Chondrocyte (in vitro differentiated cells): Measurements from ENCODE around the gene RINT1. TPM values are rescaled to one million over a fixed set of nuclear protein-coding genes. Genes with fewer than 3 reads are reported as not detected.
"Not testable (repeated sequence)": the region's sequence is repeated elsewhere in the genome, so short reads cannot be mapped to it uniquely, and the experiment has no call there.

Experiments
- DNase-seq: peaks from one replicate; pipeline ENCODE4 v3.0.0; 2021; ENCODE audit warnings: mixed read lengths, low spot score
- H3K27ac Mint-ChIP-seq: one replicate; pipeline ENCODE4 v1.8.0; 2021; ENCODE audit warnings: mild to moderate bottlenecking, moderate library complexity, mixed read lengths; ENCODE audit not compliant: unreplicated experiment
- H3K27me3 Mint-ChIP-seq: 2 replicates; pipeline ENCODE4 v1.8.0; 2021; ENCODE audit warnings: low read depth, mixed read lengths
- H3K36me3 Mint-ChIP-seq: 2 replicates; pipeline ENCODE4 v1.8.0; 2021; ENCODE audit warnings: low read depth, mixed read lengths
- H3K4me1 Mint-ChIP-seq: 2 replicates; pipeline ENCODE4 v1.8.0; 2021; ENCODE audit warnings: low read depth, mild to moderate bottlenecking, mixed read lengths
- H3K4me3 Mint-ChIP-seq: one replicate; pipeline ENCODE4 v1.8.0; 2021; ENCODE audit warnings: mild to moderate bottlenecking, moderate library complexity, mixed read lengths; ENCODE audit not compliant: unreplicated experiment
- H3K9me3 Mint-ChIP-seq: 2 replicates; pipeline ENCODE4 v1.8.0; 2021; ENCODE audit warnings: low read depth, mixed read lengths
- total RNA-seq: library from RNA; stranded (reverse); gene quantifications from 3 replicates; pipeline ENCODE4 v1.2.1, GENCODE V29; 2021
- TF ChIP-seq, protein P1 (sequence below): fragments of 200-600 bp; sonication (generic); IDR thresholded peaks from 2 replicates; pipeline ENCODE4 v1.5.0; 2021; ENCODE audit warnings: antibody characterized with exemption, mild to moderate bottlenecking, moderate library complexity

The RINT1 gene
- total RNA-seq, 1 donor from 2014 or later: 18.0 TPM

DNA sequence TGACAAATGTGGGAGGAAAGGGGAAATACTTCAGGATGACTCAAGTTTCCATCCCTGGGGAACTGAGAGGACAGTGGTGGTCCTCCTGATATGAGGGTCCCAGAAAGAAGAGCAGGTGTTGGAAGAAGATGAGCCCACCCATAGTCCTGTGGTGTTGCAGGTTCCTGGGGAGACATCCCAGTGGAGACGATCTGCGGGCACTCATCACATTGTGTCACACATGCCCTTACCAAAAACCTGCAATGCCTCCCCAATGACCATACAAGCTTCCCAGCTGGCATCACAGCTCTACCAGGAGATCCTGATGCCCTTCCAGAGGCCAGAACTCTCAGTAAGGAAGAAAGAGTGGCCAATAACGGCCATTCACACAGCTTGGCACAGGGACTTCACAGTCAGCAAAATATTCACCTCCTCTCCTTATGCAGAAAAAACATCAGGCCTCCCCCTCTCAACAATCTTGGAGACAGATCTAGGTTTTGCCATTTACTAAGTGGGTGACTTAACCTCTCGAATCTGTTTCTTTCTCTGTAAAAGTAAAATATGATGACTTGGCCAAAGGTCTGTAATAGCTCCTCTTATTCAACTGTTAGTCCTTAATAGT, 19.0 kb upstream of the RINT1 start:
- Mint-ChIP-seq H3K36me3 (peaks cover 5% of the 10 kb centered on the region), H3K4me1 (peaks cover 14% of the 10 kb centered on the region), H3K27ac (no peak overlapping the region), H3K27me3 (no peaks in the 10 kb centered on the region), H3K4me3 (no peak overlapping the region), H3K9me3 (no peaks in the 10 kb centered on the region)
- TF ChIP-seq, protein P1, sequence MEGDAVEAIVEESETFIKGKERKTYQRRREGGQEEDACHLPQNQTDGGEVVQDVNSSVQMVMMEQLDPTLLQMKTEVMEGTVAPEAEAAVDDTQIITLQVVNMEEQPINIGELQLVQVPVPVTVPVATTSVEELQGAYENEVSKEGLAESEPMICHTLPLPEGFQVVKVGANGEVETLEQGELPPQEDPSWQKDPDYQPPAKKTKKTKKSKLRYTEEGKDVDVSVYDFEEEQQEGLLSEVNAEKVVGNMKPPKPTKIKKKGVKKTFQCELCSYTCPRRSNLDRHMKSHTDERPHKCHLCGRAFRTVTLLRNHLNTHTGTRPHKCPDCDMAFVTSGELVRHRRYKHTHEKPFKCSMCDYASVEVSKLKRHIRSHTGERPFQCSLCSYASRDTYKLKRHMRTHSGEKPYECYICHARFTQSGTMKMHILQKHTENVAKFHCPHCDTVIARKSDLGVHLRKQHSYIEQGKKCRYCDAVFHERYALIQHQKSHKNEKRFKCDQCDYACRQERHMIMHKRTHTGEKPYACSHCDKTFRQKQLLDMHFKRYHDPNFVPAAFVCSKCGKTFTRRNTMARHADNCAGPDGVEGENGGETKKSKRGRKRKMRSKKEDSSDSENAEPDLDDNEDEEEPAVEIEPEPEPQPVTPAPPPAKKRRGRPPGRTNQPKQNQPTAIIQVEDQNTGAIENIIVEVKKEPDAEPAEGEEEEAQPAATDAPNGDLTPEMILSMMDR: no peak
- DNase-seq: no peak

DNA sequence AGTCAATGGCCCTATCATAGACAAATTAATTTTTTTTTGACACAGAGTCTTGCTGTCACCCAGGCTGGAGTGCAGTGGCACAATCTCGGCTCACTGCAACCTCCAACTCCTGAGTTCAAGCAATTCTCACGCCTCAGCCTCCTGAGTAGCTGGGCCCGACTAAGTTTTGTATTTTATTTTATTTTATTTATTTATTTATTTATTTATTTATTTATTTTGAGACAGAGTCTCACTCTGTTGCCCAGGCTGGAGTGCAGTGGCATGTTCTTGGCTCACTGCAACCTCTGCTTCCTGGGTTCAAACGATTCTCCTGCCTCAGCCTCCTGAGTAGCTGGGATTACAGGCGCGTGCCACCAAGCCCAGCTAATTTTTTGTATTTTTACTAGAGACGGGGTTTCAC, 16.4 kb upstream of the RINT1 start:
- not testable (repeated sequence) for H3K36me3 Mint-ChIP-seq, H3K4me3 Mint-ChIP-seq, H3K9me3 Mint-ChIP-seq

DNA sequence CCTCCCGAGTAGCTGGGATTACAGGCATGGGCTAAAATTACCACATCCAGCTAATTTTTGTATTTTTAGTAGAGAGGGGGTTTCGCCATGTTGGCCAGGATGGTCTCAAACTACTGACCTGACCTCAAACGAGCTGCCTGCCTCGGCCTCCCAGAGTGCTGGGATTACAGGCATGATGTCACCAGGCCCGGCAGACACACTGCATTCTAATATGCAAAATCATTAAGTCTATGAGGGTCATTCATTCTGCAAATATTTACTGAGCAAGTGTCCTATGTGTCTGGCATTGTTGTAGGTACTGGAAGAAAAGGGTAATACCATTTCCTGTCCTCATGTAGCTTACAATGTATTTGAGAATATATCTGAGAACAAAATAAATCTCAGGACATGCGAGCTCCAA, 12.6 kb upstream of the RINT1 start:
- Mint-ChIP-seq H3K4me1 (peaks cover 23% of the 10 kb centered on the region), H3K4me3 (no peak overlapping the region), H3K36me3 (peaks cover 3% of the 10 kb centered on the region), H3K27me3 (no peaks in the 10 kb centered on the region), H3K9me3 (no peaks in the 10 kb centered on the region), H3K27ac (no peak overlapping the region)
- no peak for DNase-seq
- TF ChIP-seq, protein P1: no peak

More for the DNA sequence above, 16.4 kb upstream of the RINT1 start:
- H3K27ac Mint-ChIP-seq, H3K27me3 Mint-ChIP-seq, DNase-seq: not testable (repeated sequence)
- peaks cover 23% of the 10 kb centered on the region for H3K4me1 Mint-ChIP-seq

DNA sequence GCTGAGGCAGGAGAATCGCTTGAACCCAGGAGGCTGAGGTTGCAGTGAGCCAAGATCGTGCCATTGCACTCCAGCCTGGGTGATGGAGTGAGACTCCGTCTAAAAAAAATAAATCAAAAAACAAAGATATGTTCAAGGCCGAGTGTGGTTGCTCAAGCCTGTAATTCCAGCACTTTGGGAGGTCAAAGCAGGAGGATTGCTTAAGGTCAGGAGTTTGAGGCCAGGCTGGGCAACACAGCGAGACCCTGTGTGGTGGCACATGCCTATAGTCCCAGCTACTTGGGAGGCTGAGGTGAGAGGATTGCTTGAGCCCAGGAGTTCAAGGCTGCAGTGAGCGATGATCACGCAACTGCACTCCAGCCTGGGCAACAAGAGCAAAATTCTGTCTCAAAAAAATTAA, 11.4 kb upstream of the RINT1 start:
- H3K9me3 Mint-ChIP-seq, H3K27ac Mint-ChIP-seq, H3K27me3 Mint-ChIP-seq, H3K36me3 Mint-ChIP-seq, H3K4me3 Mint-ChIP-seq: not testable (repeated sequence)
- H3K4me1 Mint-ChIP-seq: peaks cover 18% of the 10 kb centered on the region
- DNase-seq: peak; percentile 37

DNA sequence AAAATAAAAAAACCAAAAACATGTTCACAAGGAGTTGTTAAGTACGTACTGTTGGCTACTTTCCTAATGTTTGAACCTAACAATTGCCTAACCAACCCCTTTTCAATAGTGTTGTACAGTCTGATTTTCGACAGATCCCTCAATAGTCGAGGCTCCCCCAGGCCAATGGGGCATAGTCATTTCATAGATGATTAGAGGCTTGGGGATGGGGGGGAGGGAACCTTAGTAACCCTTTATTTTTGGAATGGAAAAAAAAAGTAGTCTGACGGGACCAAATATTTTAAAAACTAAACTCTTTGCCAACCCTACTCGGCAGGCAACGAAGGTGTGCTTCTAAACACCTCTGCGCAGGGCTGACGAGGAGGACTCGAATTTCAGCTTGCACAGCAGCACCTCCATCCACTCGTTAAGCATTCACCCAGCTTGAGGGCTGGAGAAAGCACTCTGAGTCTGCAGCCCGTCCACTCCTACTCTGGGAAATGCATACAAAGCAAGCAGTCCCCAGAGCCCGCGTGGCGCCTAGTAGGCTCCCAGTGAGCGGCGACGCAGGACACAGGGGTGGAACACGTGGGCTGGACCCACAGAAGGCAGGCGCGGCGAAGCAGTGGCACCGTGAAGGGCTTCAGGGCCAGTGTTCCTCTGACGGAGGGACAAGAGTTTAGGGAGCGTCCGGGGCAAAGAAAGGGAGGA, 10.8 kb upstream of the RINT1 start:
- H3K9me3 Mint-ChIP-seq: no peaks in the 10 kb centered on the region
- peaks cover 3% of the 10 kb centered on the region for H3K36me3 Mint-ChIP-seq
- H3K27ac Mint-ChIP-seq: peak overlapping the region; percentile 97
- TF ChIP-seq, protein P1: no peak
- DNase-seq: no peak
- H3K4me3 Mint-ChIP-seq: peak overlapping the region; percentile 96
- H3K4me1 Mint-ChIP-seq: peaks cover 18% of the 10 kb centered on the region
- no peaks in the 10 kb centered on the region for H3K27me3 Mint-ChIP-seq

DNA sequence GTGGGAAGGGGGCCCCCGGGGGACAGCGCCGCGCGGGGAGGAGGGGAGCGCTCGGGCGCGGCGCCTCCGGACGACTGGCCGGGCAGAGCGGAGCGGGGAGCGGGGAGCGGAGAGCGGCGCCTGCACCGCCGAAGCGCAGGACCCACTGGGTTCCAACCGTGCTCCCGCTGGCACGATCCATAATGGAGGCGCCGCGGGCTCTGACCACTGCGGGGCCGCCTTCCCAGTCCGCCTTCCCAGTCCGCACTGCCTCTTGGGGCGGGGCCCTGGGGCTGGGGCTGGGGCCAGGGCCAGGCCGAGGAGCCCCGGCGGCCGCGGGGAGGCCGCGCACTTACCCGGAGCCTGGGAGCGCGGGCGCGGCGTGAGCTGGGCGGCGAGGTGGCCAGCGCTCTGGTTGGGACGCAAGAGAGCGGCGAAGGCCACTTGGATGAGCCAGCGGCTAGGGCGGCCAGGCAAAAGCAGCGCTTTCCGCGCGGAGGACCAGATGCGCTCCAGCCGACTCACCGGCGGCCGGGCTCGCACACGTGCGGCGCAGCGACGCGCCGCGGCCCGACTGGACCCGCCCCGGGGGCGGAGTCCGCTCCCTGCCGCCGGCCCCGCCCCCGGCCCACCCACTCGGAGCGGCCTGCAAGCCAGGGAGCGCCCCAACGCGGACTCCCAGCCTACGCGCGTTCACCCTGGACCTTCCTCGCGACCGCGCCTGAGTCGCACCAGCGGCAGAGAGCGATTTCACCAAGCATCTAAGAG, 10.1 kb upstream of the RINT1 start, which contains the start of gene PUS7:
TSS of gene PUS7 (minus strand) at position 555 of the 747 bp plus-strand sequence. CDS start 13,759 bp downstream, outside the sequence.
- Mint-ChIP-seq H3K27me3 (no peaks in the 10 kb centered on the region), H3K4me3 (peak within 1 kb of the TSS; percentile 96), H3K4me1 (peaks cover 18% of the 10 kb centered on the region), H3K27ac (peak within 1 kb of the TSS; percentile 97), H3K9me3 (no peaks in the 10 kb centered on the region), H3K36me3 (peaks cover 3% of the 10 kb centered on the region)
- TF ChIP-seq, protein P1: peak; percentile 31
- peak; percentile 91 for DNase-seq

DNA sequence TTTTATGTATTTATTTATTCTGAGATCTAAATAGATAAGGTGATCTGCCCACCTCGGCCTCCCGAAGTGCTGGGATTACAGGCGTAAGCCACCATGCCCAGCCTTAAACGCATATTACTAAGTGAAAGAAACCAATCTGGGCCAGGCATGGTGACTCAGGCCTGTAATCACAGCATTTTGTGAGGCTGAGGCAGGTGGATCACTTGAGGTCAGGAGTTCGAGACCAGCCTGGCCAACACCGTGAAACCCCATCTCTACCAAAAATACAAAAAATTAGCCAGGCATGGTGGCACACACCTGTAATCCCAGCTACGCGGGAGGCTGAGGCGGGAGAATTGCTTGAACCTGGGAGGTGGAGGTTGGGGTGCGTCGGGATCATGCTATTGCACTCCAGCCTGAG, 7.6 kb upstream of the RINT1 start:
- H3K36me3 Mint-ChIP-seq, H3K27ac Mint-ChIP-seq, H3K9me3 Mint-ChIP-seq, H3K4me3 Mint-ChIP-seq, DNase-seq, H3K27me3 Mint-ChIP-seq: not testable (repeated sequence)
- H3K4me1 Mint-ChIP-seq: peaks cover 17% of the 10 kb centered on the region
